GM23338 (cell line): ENCODE data around the gene BARX1. TPM values are rescaled to one million over a fixed set of nuclear protein-coding genes. Genes with fewer than 3 reads are reported as not detected.

Experiments
- ATAC-seq: fragments of 200-7000 bp; cut with Tn5 transposase; 3 replicates; pipeline ENCODE4 v1.9.1; 2020
- DNase-seq: peaks from one replicate; pipeline ENCODE4 v3.0.0-alpha.2; 2015; ENCODE audit warnings: low spot score
- H2AFZ ChIP-seq: fragments of 200-600 bp; sonication (generic); 2 replicates; pipeline ENCODE4 v1.8.0; 2016; ENCODE audit warnings: antibody characterized with exemption, mild to moderate bottlenecking, moderate library complexity
- H3F3A ChIP-seq: fragments of 200-600 bp; sonication (generic); replicated peaks from 2 replicates; pipeline ENCODE4 v1.8.0; 2017; ENCODE audit warnings: antibody characterized with exemption, mixed run types, low read depth
- H3K27ac ChIP-seq: fragments of 200-600 bp; sonication (generic); 2 replicates; pipeline ENCODE4 v1.6.1; 2016; ENCODE audit warnings: low read depth
- H3K27me3 ChIP-seq: fragments of 200-600 bp; sonication (generic); 2 replicates; pipeline ENCODE4 v1.8.0; 2016; ENCODE audit warnings: mild to moderate bottlenecking, mixed run types, moderate library complexity; ENCODE audit not compliant: insufficient read depth
- H3K36me3 ChIP-seq: fragments of 200-600 bp; sonication (generic); 2 replicates; pipeline ENCODE4 v1.8.0; 2016; ENCODE audit warnings: mild to moderate bottlenecking; ENCODE audit not compliant: insufficient read depth
- H3K4me1 ChIP-seq: fragments of 200-600 bp; sonication (generic); 2 replicates; pipeline ENCODE4 v1.8.0; 2016; ENCODE audit warnings: mild to moderate bottlenecking, moderate library complexity; ENCODE audit not compliant: insufficient read depth
- H3K4me2 ChIP-seq: fragments of 200-600 bp; sonication (generic); 2 replicates; pipeline ENCODE4 v1.7.1; 2017; ENCODE audit warnings: mixed run types
- H3K4me3 ChIP-seq: fragments of 200-600 bp; sonication (generic); 2 replicates; pipeline ENCODE4 v1.6.1; 2016; ENCODE audit warnings: mixed run types
- H3K79me2 ChIP-seq: fragments of 200-600 bp; sonication (generic); replicated peaks from 2 replicates; pipeline ENCODE4 v1.8.0; 2017; ENCODE audit warnings: mild to moderate bottlenecking; ENCODE audit not compliant: insufficient read depth
- H3K9me2 ChIP-seq: fragments of 200-600 bp; sonication (generic); 2 replicates; pipeline ENCODE4 v1.8.0; 2017; ENCODE audit not compliant: insufficient read depth
- H4K20me1 ChIP-seq: fragments of 200-600 bp; sonication (generic); replicated peaks from 2 replicates; pipeline ENCODE4 v1.8.0; 2017; ENCODE audit warnings: mild to moderate bottlenecking; ENCODE audit not compliant: insufficient read depth
- H3K27ac Mint-ChIP-seq: 2 replicates; pipeline ENCODE4 v1.8.0; 2020; ENCODE audit warnings: inconsistent platforms, mild to moderate bottlenecking, moderate library complexity, mixed read lengths
- H3K27me3 Mint-ChIP-seq: 3 replicates; pipeline ENCODE4 v1.8.0; 2022; ENCODE audit warnings: low read depth, mild to moderate bottlenecking, moderate library complexity, mixed read lengths, inconsistent platforms; ENCODE audit not compliant: insufficient read depth, poor library complexity
- H3K36me3 Mint-ChIP-seq: 3 replicates; pipeline ENCODE4 v1.8.0; 2021; ENCODE audit warnings: low read depth, mild to moderate bottlenecking, inconsistent platforms, moderate library complexity, mixed read lengths
- H3K4me1 Mint-ChIP-seq: 3 replicates; pipeline ENCODE4 v1.8.0; 2020; ENCODE audit warnings: mild to moderate bottlenecking, inconsistent platforms, mixed read lengths
- H3K4me3 Mint-ChIP-seq: 3 replicates; pipeline ENCODE4 v1.8.0; 2021; ENCODE audit warnings: moderate library complexity, mild to moderate bottlenecking, inconsistent platforms, mixed read lengths
- H3K9me3 Mint-ChIP-seq: 3 replicates; pipeline ENCODE4 v1.8.0; 2020; ENCODE audit warnings: moderate library complexity, mild to moderate bottlenecking, inconsistent platforms, mixed read lengths
- CREB1 ChIP-seq: fragments of 250-450 bp; sonication (Bioruptor Pico); IDR thresholded peaks from 2 replicates; pipeline ENCODE4 v1.5.0; 2020; ENCODE audit warnings: low read depth, mild to moderate bottlenecking, moderate library complexity
- EZH2 ChIP-seq: fragments of 200-600 bp; sonication (generic); IDR thresholded peaks from one replicate; pipeline ENCODE4 v1.8.0; 2017; ENCODE audit warnings: antibody characterized with exemption, mild to moderate bottlenecking, low read depth; ENCODE audit not compliant: unreplicated experiment
- EZH2phosphoT487 ChIP-seq: fragments of 200-600 bp; sonication (generic); IDR thresholded peaks from one replicate; pipeline ENCODE4 v1.8.1; 2018; ENCODE audit warnings: antibody characterized with exemption; ENCODE audit not compliant: unreplicated experiment
- JUNB ChIP-seq: IDR thresholded peaks from one replicate; pipeline ENCODE4 v1.6.1; 2016; ENCODE audit warnings: antibody characterized with exemption; ENCODE audit not compliant: unreplicated experiment
- NANOG ChIP-seq: IDR thresholded peaks from 2 replicates; pipeline ENCODE4 v1.6.1; 2016; ENCODE audit warnings: antibody characterized with exemption, borderline replicate concordance
- POLR2AphosphoS5 ChIP-seq: IDR thresholded peaks from 2 replicates; pipeline ENCODE4 v1.6.1; 2016; ENCODE audit warnings: antibody characterized with exemption, low read depth
- STAT1 ChIP-seq: IDR thresholded peaks from one replicate; pipeline ENCODE4 v1.6.1; 2016; ENCODE audit warnings: antibody characterized with exemption; ENCODE audit not compliant: unreplicated experiment
- ZNF114 ChIP-seq: fragments of 250-450 bp; sonication (Bioruptor Pico); IDR thresholded peaks from 2 replicates; pipeline ENCODE4 v1.5.0; 2020; ENCODE audit warnings: mild to moderate bottlenecking, moderate library complexity
- ZNF331 ChIP-seq: fragments of 250-450 bp; sonication (Bioruptor Pico); IDR thresholded peaks from 2 replicates; pipeline ENCODE4 v1.5.0; 2020; ENCODE audit warnings: low read depth, mild to moderate bottlenecking, moderate library complexity
- polyA plus RNA-seq: library from polyadenylated mRNA; unstranded; fragments of >200 nt; fragmentation: Nextera tagmentation; extraction: Ambion mirVana; gene quantifications from 2 replicates; pipeline ENCODE4 v1.2.1, GENCODE V29; 2016
- total RNA-seq: library from RNA; depleted of rRNA; stranded (reverse); fragments of >200 nt; shearing (Covaris generic); gene quantifications from 2 replicates; pipeline ENCODE4 v1.2.3, GENCODE V29; 2014
- TF ChIP-seq, protein P1 (sequence below): IDR thresholded peaks from one replicate; pipeline ENCODE4 v1.6.1; 2018; ENCODE audit warnings: antibody characterized with exemption; ENCODE audit not compliant: unreplicated experiment
- TF ChIP-seq, protein P2 (sequence below), 2 experiments: fragments of 200-600 bp in 1 of 2; sonication (generic) in 1 of 2; conservative IDR thresholded peaks; 2 replicates each; pipeline versions ENCODE4 v1.5.1 to v1.6.1; 2016 to 2017; ENCODE audit warnings: antibody characterized with exemption in 2 of 2, low read depth in 2 of 2, mild to moderate bottlenecking in 2 of 2, moderate library complexity in 1 of 2
- TF ChIP-seq, protein P3 (sequence below): fragments of 250-450 bp; sonication (Bioruptor Pico); IDR thresholded peaks from 2 replicates; pipeline ENCODE4 v1.5.0; 2020; ENCODE audit warnings: mild to moderate bottlenecking, moderate library complexity
- TF ChIP-seq, protein P4 (sequence below): IDR thresholded peaks from 2 replicates; pipeline ENCODE4 v1.6.1; 2016; ENCODE audit warnings: antibody characterized with exemption

The BARX1 gene
- total and polyA plus RNA-seq, 2 experiments from 2014 or later = 0.87 to 1.6 TPM

DNA sequence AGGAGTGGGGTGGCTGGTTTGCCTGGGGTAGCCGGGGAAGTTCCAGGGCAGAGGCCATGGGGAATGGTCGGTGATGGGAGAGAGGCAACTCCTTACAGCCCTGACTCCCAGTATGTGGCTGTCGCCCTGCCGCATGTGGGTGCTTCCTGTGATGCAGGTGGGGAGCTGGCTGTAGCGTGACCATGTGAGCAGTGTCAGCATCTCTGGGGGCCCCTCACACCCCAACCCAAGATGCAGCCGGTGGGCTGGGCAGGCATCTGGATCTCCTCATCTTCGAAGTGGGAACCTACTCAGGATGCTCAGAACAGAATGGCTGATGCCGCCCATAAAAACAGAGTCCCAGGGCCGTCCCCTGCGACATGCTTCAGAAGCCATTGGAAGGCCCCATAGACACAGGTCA, 45.0 kb downstream of the BARX1 start:
- Mint-ChIP-seq H3K27ac (no peak overlapping the region), H3K27me3 (peaks cover 13% of the 10 kb centered on the region), H3K4me3 (no peak overlapping the region), H3K36me3 (no peaks in the 10 kb centered on the region), H3K9me3 (no peaks in the 10 kb centered on the region), H3K4me1 (peaks cover 15% of the 10 kb centered on the region; the same call in 2 of the 3 replicates)
- no peak overlapping the region for H3K4me3 ChIP-seq
- ATAC-seq = no peak
- no peaks in the 10 kb centered on the region for H3K36me3 ChIP-seq
- TF ChIP-seq EZH2phosphoT487 (no peak), STAT1 (no peak), POLR2AphosphoS5 (no peak), CREB1 (CRISPR knock-in tag) (no peak), JUNB (no peak), NANOG (no peak), EZH2 (no peak), ZNF114 (no peak), ZNF331 (no peak)
- TF ChIP-seq, protein P1, sequence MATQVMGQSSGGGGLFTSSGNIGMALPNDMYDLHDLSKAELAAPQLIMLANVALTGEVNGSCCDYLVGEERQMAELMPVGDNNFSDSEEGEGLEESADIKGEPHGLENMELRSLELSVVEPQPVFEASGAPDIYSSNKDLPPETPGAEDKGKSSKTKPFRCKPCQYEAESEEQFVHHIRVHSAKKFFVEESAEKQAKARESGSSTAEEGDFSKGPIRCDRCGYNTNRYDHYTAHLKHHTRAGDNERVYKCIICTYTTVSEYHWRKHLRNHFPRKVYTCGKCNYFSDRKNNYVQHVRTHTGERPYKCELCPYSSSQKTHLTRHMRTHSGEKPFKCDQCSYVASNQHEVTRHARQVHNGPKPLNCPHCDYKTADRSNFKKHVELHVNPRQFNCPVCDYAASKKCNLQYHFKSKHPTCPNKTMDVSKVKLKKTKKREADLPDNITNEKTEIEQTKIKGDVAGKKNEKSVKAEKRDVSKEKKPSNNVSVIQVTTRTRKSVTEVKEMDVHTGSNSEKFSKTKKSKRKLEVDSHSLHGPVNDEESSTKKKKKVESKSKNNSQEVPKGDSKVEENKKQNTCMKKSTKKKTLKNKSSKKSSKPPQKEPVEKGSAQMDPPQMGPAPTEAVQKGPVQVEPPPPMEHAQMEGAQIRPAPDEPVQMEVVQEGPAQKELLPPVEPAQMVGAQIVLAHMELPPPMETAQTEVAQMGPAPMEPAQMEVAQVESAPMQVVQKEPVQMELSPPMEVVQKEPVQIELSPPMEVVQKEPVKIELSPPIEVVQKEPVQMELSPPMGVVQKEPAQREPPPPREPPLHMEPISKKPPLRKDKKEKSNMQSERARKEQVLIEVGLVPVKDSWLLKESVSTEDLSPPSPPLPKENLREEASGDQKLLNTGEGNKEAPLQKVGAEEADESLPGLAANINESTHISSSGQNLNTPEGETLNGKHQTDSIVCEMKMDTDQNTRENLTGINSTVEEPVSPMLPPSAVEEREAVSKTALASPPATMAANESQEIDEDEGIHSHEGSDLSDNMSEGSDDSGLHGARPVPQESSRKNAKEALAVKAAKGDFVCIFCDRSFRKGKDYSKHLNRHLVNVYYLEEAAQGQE = no peak
- TF ChIP-seq, protein P2, sequence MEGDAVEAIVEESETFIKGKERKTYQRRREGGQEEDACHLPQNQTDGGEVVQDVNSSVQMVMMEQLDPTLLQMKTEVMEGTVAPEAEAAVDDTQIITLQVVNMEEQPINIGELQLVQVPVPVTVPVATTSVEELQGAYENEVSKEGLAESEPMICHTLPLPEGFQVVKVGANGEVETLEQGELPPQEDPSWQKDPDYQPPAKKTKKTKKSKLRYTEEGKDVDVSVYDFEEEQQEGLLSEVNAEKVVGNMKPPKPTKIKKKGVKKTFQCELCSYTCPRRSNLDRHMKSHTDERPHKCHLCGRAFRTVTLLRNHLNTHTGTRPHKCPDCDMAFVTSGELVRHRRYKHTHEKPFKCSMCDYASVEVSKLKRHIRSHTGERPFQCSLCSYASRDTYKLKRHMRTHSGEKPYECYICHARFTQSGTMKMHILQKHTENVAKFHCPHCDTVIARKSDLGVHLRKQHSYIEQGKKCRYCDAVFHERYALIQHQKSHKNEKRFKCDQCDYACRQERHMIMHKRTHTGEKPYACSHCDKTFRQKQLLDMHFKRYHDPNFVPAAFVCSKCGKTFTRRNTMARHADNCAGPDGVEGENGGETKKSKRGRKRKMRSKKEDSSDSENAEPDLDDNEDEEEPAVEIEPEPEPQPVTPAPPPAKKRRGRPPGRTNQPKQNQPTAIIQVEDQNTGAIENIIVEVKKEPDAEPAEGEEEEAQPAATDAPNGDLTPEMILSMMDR (conservative IDR thresholded peaks at IDR 0.05; ENCODE audit: low read depth in 2 of 2) = no peak
- TF ChIP-seq, protein P3, sequence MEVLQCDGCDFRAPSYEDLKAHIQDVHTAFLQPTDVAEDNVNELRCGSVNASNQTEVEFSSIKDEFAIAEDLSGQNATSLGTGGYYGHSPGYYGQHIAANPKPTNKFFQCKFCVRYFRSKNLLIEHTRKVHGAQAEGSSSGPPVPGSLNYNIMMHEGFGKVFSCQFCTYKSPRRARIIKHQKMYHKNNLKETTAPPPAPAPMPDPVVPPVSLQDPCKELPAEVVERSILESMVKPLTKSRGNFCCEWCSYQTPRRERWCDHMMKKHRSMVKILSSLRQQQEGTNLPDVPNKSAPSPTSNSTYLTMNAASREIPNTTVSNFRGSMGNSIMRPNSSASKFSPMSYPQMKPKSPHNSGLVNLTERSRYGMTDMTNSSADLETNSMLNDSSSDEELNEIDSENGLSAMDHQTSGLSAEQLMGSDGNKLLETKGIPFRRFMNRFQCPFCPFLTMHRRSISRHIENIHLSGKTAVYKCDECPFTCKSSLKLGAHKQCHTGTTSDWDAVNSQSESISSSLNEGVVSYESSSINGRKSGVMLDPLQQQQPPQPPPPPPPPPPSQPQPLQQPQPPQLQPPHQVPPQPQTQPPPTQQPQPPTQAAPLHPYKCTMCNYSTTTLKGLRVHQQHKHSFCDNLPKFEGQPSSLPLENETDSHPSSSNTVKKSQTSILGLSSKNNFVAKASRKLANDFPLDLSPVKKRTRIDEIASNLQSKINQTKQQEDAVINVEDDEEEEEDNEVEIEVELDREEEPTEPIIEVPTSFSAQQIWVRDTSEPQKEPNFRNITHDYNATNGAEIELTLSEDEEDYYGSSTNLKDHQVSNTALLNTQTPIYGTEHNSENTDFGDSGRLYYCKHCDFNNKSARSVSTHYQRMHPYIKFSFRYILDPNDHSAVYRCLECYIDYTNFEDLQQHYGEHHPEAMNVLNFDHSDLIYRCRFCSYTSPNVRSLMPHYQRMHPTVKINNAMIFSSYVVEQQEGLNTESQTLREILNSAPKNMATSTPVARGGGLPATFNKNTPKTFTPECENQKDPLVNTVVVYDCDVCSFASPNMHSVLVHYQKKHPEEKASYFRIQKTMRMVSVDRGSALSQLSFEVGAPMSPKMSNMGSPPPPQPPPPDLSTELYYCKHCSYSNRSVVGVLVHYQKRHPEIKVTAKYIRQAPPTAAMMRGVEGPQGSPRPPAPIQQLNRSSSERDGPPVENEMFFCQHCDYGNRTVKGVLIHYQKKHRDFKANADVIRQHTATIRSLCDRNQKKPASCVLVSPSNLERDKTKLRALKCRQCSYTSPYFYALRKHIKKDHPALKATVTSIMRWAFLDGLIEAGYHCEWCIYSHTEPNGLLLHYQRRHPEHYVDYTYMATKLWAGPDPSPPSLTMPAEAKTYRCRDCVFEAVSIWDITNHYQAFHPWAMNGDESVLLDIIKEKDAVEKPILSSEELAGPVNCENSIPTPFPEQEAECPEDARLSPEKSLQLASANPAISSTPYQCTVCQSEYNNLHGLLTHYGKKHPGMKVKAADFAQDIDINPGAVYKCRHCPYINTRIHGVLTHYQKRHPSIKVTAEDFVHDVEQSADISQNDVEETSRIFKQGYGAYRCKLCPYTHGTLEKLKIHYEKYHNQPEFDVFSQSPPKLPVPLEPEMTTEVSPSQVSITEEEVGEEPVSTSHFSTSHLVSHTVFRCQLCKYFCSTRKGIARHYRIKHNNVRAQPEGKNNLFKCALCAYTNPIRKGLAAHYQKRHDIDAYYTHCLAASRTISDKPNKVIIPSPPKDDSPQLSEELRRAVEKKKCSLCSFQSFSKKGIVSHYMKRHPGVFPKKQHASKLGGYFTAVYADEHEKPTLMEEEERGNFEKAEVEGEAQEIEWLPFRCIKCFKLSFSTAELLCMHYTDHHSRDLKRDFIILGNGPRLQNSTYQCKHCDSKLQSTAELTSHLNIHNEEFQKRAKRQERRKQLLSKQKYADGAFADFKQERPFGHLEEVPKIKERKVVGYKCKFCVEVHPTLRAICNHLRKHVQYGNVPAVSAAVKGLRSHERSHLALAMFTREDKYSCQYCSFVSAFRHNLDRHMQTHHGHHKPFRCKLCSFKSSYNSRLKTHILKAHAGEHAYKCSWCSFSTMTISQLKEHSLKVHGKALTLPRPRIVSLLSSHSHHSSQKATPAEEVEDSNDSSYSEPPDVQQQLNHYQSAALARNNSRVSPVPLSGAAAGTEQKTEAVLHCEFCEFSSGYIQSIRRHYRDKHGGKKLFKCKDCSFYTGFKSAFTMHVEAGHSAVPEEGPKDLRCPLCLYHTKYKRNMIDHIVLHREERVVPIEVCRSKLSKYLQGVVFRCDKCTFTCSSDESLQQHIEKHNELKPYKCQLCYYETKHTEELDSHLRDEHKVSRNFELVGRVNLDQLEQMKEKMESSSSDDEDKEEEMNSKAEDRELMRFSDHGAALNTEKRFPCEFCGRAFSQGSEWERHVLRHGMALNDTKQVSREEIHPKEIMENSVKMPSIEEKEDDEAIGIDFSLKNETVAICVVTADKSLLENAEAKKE (CRISPR knock-in tag) = no peak
- TF ChIP-seq, protein P4, sequence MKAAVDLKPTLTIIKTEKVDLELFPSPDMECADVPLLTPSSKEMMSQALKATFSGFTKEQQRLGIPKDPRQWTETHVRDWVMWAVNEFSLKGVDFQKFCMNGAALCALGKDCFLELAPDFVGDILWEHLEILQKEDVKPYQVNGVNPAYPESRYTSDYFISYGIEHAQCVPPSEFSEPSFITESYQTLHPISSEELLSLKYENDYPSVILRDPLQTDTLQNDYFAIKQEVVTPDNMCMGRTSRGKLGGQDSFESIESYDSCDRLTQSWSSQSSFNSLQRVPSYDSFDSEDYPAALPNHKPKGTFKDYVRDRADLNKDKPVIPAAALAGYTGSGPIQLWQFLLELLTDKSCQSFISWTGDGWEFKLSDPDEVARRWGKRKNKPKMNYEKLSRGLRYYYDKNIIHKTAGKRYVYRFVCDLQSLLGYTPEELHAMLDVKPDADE = no peak
- H3F3A ChIP-seq = no peaks in the 10 kb centered on the region
- no peak overlapping the region for H3K4me2 ChIP-seq
- no peaks in the 10 kb centered on the region for H3K27me3 ChIP-seq
- H3K79me2 ChIP-seq = no peaks in the 10 kb centered on the region
- H2AFZ ChIP-seq = no peak overlapping the region
- H4K20me1 ChIP-seq = no peaks in the 10 kb centered on the region
- no peak overlapping the region for H3K27ac ChIP-seq
- DNase-seq = no peak
- no peaks in the 10 kb centered on the region; the same call in 1 of the 2 replicates for H3K9me2 ChIP-seq
- H3K4me1 ChIP-seq = no peaks in the 10 kb centered on the region
